Endothelial cell (in vitro differentiated cells): ENCODE measurements around the gene GCN1. TPM values are rescaled to one million over a fixed set of nuclear protein-coding genes. Genes with fewer than 3 reads are reported as not detected.

Experiments used
- DNase-seq: peaks from one replicate; pipeline ENCODE4 v3.0.0; 2021; ENCODE audit warnings: low spot score
- H3K27ac Mint-ChIP-seq: one replicate; pipeline ENCODE4 v1.8.0; 2021; ENCODE audit warnings: mixed read lengths, inconsistent platforms; ENCODE audit not compliant: unreplicated experiment
- H3K27me3 Mint-ChIP-seq: one replicate; pipeline ENCODE4 v1.8.0; 2021; ENCODE audit warnings: mild to moderate bottlenecking, moderate library complexity, mixed read lengths, inconsistent platforms; ENCODE audit not compliant: unreplicated experiment
- H3K36me3 Mint-ChIP-seq: one replicate; pipeline ENCODE4 v1.8.0; 2021; ENCODE audit warnings: mild to moderate bottlenecking, low read depth, mixed read lengths, inconsistent platforms; ENCODE audit not compliant: unreplicated experiment
- H3K4me1 Mint-ChIP-seq: one replicate; pipeline ENCODE4 v1.8.0; 2021; ENCODE audit warnings: mild to moderate bottlenecking, mixed read lengths, inconsistent platforms; ENCODE audit not compliant: unreplicated experiment
- H3K4me3 Mint-ChIP-seq: one replicate; pipeline ENCODE4 v1.8.0; 2021; ENCODE audit warnings: mild to moderate bottlenecking, mixed read lengths, inconsistent platforms; ENCODE audit not compliant: unreplicated experiment
- H3K9me3 Mint-ChIP-seq: one replicate; pipeline ENCODE4 v1.8.0; 2021; ENCODE audit warnings: mixed read lengths, inconsistent platforms; ENCODE audit not compliant: unreplicated experiment
- CTCF ChIP-seq: fragments of 200-600 bp; sonication (generic); IDR thresholded peaks from one replicate; pipeline ENCODE4 v1.5.0; 2021; ENCODE audit warnings: antibody characterized with exemption; ENCODE audit not compliant: unreplicated experiment
- total RNA-seq: library from RNA; stranded (reverse); fragmentation: NEBNext Ultra II Directional; extraction: Animal tissue kit (Norgen Biotek cat#: 25700); gene quantifications from one replicate; pipeline ENCODE4 v1.2.1, GENCODE V29; 2021; ENCODE audit not compliant: unreplicated experiment

Gene GCN1
- total RNA-seq, 1 donor from 2014 or later: 54.0 TPM

GRCh38 chr12:120116441-120116791 lies 78.1 kb downstream of the GCN1 start, which contains the start of gene RAB35:
TSS of gene RAB35 (minus strand) at chr12:120116753. CDS start at chr12:120116650, 103 bp downstream.
- peaks cover 17% of the 10 kb centered on the region for H3K27me3 Mint-ChIP-seq
- H3K4me1 Mint-ChIP-seq: peaks cover 53% of the 10 kb centered on the region
- H3K4me3 Mint-ChIP-seq: peak within 1 kb of the TSS; percentile 98
- H3K9me3 Mint-ChIP-seq: no peaks in the 10 kb centered on the region
- H3K27ac Mint-ChIP-seq: peak within 1 kb of the TSS; percentile 92
- no peak for DNase-seq
- peaks cover 30% of the 10 kb centered on the region for H3K36me3 Mint-ChIP-seq
- no peak for TF ChIP-seq CTCF

GRCh38 chr12:120115692-120116440 lies 78.6 kb downstream of the GCN1 start:
- H3K27me3 Mint-ChIP-seq: peaks cover 19% of the 10 kb centered on the region
- H3K4me1 Mint-ChIP-seq: peaks cover 55% of the 10 kb centered on the region
- no peak for TF ChIP-seq CTCF
- peaks cover 30% of the 10 kb centered on the region for H3K36me3 Mint-ChIP-seq
- H3K9me3 Mint-ChIP-seq: no peaks in the 10 kb centered on the region
- DNase-seq: peak; percentile 33
- H3K27ac Mint-ChIP-seq: peak overlapping the region; percentile 92
- H3K4me3 Mint-ChIP-seq: peak overlapping the region; percentile 98

- Mint-ChIP-seq H3K4me3 (peak overlapping the region; percentile 98), H3K36me3 (peaks cover 30% of the 10 kb centered on the region), H3K27me3 (peaks cover 19% of the 10 kb centered on the region), H3K27ac (peak overlapping the region; percentile 92), H3K4me1 (peaks cover 57% of the 10 kb centered on the region), H3K9me3 (no peaks in the 10 kb centered on the region)
- DNase-seq: no peak
- TF ChIP-seq CTCF: no peak
These were observed 79.4 kb downstream of the GCN1 start for GRCh38 chr12:120115066-120115465.

- H3K27ac Mint-ChIP-seq: peak overlapping the region; percentile 70
- no peaks in the 10 kb centered on the region for H3K9me3 Mint-ChIP-seq
- peaks cover 12% of the 10 kb centered on the region for H3K27me3 Mint-ChIP-seq
- H3K4me1 Mint-ChIP-seq: peaks cover 32% of the 10 kb centered on the region
- peaks cover 25% of the 10 kb centered on the region for H3K36me3 Mint-ChIP-seq
- DNase-seq: peak; percentile 38
- no peak for TF ChIP-seq CTCF
- H3K4me3 Mint-ChIP-seq: no peak overlapping the region
These were observed 83.7 kb downstream of the GCN1 start for GRCh38 chr12:120110550-120111501.
